Transverse colon (tissue), 4 donors: ENCODE measurements around the gene TBX6. TPM values are rescaled to one million over a fixed set of nuclear protein-coding genes. Genes with fewer than 3 reads are reported as not detected.
"Not testable (repeated sequence)": the region's sequence is repeated elsewhere in the genome, so short reads cannot be mapped to it uniquely, and the experiment has no call there.

Experiments
- DNase-seq: peaks from one replicate; pipeline ENCODE4 v3.0.0-alpha.2; 2019
- H3K27ac ChIP-seq, 4 donors: fragments of 200-600 bp; sonication (generic); 2 replicates each; pipeline ENCODE4 v1.5.1; 2016 to 2018; ENCODE audit warnings: inconsistent platforms in 4 of 4
- H3K27me3 ChIP-seq: fragments of 200-600 bp; sonication (generic); 2 replicates; pipeline ENCODE4 v1.5.1; 2017; ENCODE audit warnings: inconsistent platforms
- H3K36me3 ChIP-seq, 4 donors: fragments of 200-600 bp; sonication (generic); 2 replicates each; pipeline ENCODE4 v1.5.1; 2017 to 2019; ENCODE audit warnings: inconsistent platforms in 4 of 4
- H3K4me1 ChIP-seq, 4 donors: fragments of 200-600 bp; sonication (generic); 2 replicates each; pipeline ENCODE4 v1.5.1; 2017 to 2020; ENCODE audit warnings: inconsistent platforms in 4 of 4
- H3K4me3 ChIP-seq, 4 donors: fragments of 200-600 bp; sonication (generic); 1 replicate in 1 of 4; 2 replicates in 3 of 4; pipeline versions ENCODE4 v1.5.1 to v1.6.1; 2017 to 2019; ENCODE audit warnings: inconsistent platforms in 4 of 4
- H3K9me3 ChIP-seq, 2 donors: fragments of 200-600 bp; sonication (generic); 2 replicates each; pipeline ENCODE4 v1.5.1; 2017 to 2019; ENCODE audit warnings: inconsistent platforms in 2 of 2
- EP300 ChIP-seq: sonication (generic); formaldehyde crosslinking; IDR thresholded peaks from one replicate; pipeline ENCODE4 v1.6.1; 2017; ENCODE audit warnings: antibody characterized with exemption, low read depth
- POLR2A ChIP-seq: fragments of 450-650 bp; IDR thresholded peaks from one replicate; pipeline ENCODE4 v1.6.1; 2016; ENCODE audit warnings: antibody characterized with exemption, mild to moderate bottlenecking, moderate library complexity
- POLR2AphosphoS5 ChIP-seq, 3 donors: sonication (generic); formaldehyde crosslinking; IDR thresholded peaks; one replicate each; pipeline ENCODE4 v1.6.1; 2016; ENCODE audit warnings: antibody characterized with exemption in 3 of 3
- WGBS, 2 donors: methylation state at CpG; one replicate each; pipeline ENCODE4 v1.1.5; 2018; ENCODE audit warnings: low coverage in 1 of 2; 5-methylcytosine and 5-hydroxymethylcytosine counted together
- in situ Hi-C, 4 donors: fragments of 200-750 bp; cut with MboI; loops; one replicate each; pipeline versions ENCODE4 v1.15.0 to v1.15.1; 2017; ENCODE audit warnings: low sequenced_read_pairs in 3 of 4, low pct_ligation_motif_present in 1 of 4, low pct_unique_long_range_greater_than_20kb in 1 of 4
- intact Hi-C: fragments of 100-400 bp; cut with DNase I; formaldehyde crosslinking; loops from one replicate; pipeline ENCODE4 v1.15.1; 2023; ENCODE audit warnings: low total_unique reads
- total RNA-seq, 4 donors: library from RNA; depleted of rRNA; stranded (reverse); fragments of >200 nt; gene quantifications; one replicate each; pipeline ENCODE4 v1.1.0, GENCODE V29; 2016
- TF ChIP-seq, protein P1 (sequence below), 5 experiments: fragments of 200-600 bp in 3 of 5; fragments of 450-650 bp in 2 of 5; sonication (generic) in 3 of 5; IDR thresholded peaks; 1 replicate in 2 of 5; 2 replicates in 3 of 5; pipeline ENCODE4 v1.5.1; 2016 to 2017; ENCODE audit warnings: antibody characterized with exemption in 5 of 5, inconsistent platforms in 3 of 5, mild to moderate bottlenecking in 2 of 5, moderate library complexity in 1 of 5

Gene TBX6
- total RNA-seq, 4 donors from 2014 or later: 0.82 to 2.2 TPM; not detected in 2

DNA sequence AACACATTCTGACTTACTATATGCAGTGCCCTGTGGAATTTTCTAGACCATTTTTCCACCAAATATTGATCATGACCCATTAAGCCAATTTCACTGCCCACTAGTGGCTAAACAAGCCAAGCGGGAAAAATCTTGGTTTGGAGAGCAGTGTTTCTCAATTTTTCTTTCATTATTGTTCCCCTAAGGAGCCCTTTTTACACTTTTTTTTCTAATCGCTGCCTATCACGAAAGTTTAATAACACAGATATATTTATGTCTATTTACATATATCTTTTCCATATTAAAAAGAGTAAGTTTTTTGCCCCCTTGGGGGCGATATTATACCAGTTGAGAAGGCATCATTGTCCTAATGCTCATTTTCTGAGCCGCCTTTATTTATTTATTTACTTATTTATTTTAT is 49.9 kb downstream of the TBX6 start:
- intact Hi-C loops: no loop called here
- TF ChIP-seq EP300 (no peak), POLR2AphosphoS5 (IDR thresholded peaks at IDR 0.05) (no peak), POLR2A (no peak)
- TF ChIP-seq, protein P1, sequence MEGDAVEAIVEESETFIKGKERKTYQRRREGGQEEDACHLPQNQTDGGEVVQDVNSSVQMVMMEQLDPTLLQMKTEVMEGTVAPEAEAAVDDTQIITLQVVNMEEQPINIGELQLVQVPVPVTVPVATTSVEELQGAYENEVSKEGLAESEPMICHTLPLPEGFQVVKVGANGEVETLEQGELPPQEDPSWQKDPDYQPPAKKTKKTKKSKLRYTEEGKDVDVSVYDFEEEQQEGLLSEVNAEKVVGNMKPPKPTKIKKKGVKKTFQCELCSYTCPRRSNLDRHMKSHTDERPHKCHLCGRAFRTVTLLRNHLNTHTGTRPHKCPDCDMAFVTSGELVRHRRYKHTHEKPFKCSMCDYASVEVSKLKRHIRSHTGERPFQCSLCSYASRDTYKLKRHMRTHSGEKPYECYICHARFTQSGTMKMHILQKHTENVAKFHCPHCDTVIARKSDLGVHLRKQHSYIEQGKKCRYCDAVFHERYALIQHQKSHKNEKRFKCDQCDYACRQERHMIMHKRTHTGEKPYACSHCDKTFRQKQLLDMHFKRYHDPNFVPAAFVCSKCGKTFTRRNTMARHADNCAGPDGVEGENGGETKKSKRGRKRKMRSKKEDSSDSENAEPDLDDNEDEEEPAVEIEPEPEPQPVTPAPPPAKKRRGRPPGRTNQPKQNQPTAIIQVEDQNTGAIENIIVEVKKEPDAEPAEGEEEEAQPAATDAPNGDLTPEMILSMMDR (IDR thresholded peaks at IDR 0.05): peak in 3 of 5 experiments; percentile 31 to 48 (median 36)
- DNase-seq: no peak
- H3K4me1 ChIP-seq: no peaks in the 10 kb centered on the region
- no peak overlapping the region for H3K4me3 ChIP-seq
- no peaks in the 10 kb centered on the region for H3K36me3 ChIP-seq
- WGBS, 2 donors: 14 to 19% methylated on average over 4 to 5 of the region's 5 CpGs
- H3K9me3 ChIP-seq: no peaks in the 10 kb centered on the region
- no peak overlapping the region for H3K27ac ChIP-seq
- in situ Hi-C loops: loop anchor here in 1 of 4 donors (25.0 kb wide), 1 partner anchor 155 kb away; the partner anchor contains the start of gene SEZ6L2
- H3K27me3 ChIP-seq: peaks cover 34% of the 10 kb centered on the region

DNA sequence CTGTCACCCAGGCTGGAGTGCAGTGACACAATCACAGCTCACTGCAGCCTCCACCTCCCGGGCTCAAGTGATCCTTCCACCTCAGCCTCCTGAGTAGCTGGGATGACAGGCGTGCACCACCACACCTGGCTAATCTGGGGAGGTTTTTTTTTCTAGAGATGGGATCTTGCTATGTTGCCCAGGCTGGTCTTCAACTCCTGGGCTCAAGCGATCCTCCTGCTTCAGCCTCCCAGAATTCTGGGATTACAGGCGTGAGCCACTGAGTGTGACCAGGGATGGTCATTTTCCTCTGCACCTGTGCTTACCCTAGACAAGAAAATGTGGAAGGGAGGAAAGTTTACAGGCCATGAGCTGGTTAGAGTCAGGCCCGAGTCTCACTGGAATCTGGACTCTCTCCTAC is 51.0 kb downstream of the TBX6 start:
- H3K27ac ChIP-seq, DNase-seq, H3K4me3 ChIP-seq, H3K4me1 ChIP-seq, H3K36me3 ChIP-seq, H3K9me3 ChIP-seq, intact Hi-C loops: not testable (repeated sequence)
- H3K27me3 ChIP-seq: peaks cover 40% of the 10 kb centered on the region
- WGBS, 2 donors: 29 to 87% methylated on average over 1 to 5 of the region's 5 CpGs
- in situ Hi-C loops: loop anchor here in 1 of 4 donors (25.0 kb wide), 1 partner anchor 153 kb away; the partner anchor contains the start of gene SEZ6L2

DNA sequence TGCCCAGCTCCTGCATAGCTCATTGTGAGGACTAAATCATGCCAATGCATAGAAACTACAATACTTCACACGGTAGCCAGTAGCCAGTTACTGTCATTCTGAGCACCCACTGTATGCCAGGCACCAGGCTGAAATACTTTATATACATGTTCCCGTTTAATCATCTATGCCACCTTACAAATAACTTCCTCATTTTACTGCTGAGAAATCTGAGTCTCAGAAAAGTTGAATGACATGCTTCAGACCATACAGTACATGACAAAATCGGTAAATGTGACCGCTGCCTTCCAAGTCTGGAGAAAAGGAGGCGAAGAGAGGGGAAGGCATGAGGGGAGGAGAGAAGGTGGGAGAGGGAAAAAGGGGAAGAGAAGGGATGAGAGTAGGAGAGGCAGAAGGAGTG is 51.5 kb downstream of the TBX6 start:
- Histone ChIP-seq H3K36me3 (no peaks in the 10 kb centered on the region), H3K4me1 (no peaks in the 10 kb centered on the region), H3K9me3 (no peaks in the 10 kb centered on the region), H3K4me3 (no peak overlapping the region), H3K27me3 (peaks cover 45% of the 10 kb centered on the region), H3K27ac (no peak overlapping the region)
- in situ Hi-C loops (loop anchor here in 1 of 4 donors (25.0 kb wide), 1 partner anchor 153 kb away; the partner anchor contains the start of gene SEZ6L2), intact Hi-C loops (no loop called here)
- no peak for TF ChIP-seq POLR2A
- no peak for TF ChIP-seq EP300
- TF ChIP-seq POLR2AphosphoS5 (IDR thresholded peaks at IDR 0.05): no peak
- TF ChIP-seq, protein P1 (IDR thresholded peaks at IDR 0.05): no peak
- WGBS, 2 donors: 55 to 77% methylated on average over 3 to 5 of the region's 5 CpGs
- no peak for DNase-seq

Other genes starting within 250 kb of the TBX6 start
- gene CDIPT, start 228.7 kb downstream of the TBX6 start, total RNA-seq: 100 to 1,000 TPM in 1 of 4 donors, 10 to 100 TPM in 3; 58.5 to 139 (median 94.5) TPM
- gene SEZ6L2, start 192.4 kb downstream of the TBX6 start, total RNA-seq: 1 to 10 TPM; 2.0 to 9.7 (median 6.3) TPM
- gene ASPHD1, start 191.4 kb downstream of the TBX6 start, total RNA-seq: 1 to 10 TPM in 2 of 4 donors, under 1 TPM in 1, not detected in 1; 0.40 to 1.2 (median 1.1) TPM
- 100 to 1,000 TPM in 1 of 4 donors, 10 to 100 TPM in 3; 40.3 to 110 (median 57.4) TPM for gene KCTD13, start 165.7 kb downstream of the TBX6 start, total RNA-seq
- 100 to 1,000 TPM; 149 to 210 (median 158) TPM for gene TMEM219, start 129.8 kb downstream of the TBX6 start, total RNA-seq
- 100 to 1,000 TPM in 1 of 4 donors, 10 to 100 TPM in 3; 54.6 to 103 (median 68.1) TPM for gene TAOK2, start 118.1 kb downstream of the TBX6 start, total RNA-seq
- 10 to 100 TPM in 2 of 4 donors, 1 to 10 TPM in 2; 1.8 to 11.7 (median 8.8) TPM for gene HIRIP3, start 96.3 kb downstream of the TBX6 start, total RNA-seq
- gene INO80E, start 95.7 kb downstream of the TBX6 start, total RNA-seq: 10 to 100 TPM; 65.6 to 94.3 (median 73.0) TPM
- 10 to 100 TPM in 1 of 4 donors, 1 to 10 TPM in 3; 7.2 to 28.8 (median 9.7) TPM for gene DOC2A, start 80.9 kb downstream of the TBX6 start, total RNA-seq
- gene C16orf92, start 68.7 kb downstream of the TBX6 start, total RNA-seq: not detected
- not detected for gene TLCD3B, start 60.7 kb downstream of the TBX6 start, total RNA-seq
- gene ALDOA, start 26.2 kb downstream of the TBX6 start, total RNA-seq: 1,000 to 10,000 TPM in 2 of 4 donors, 100 to 1,000 TPM in 2; 778 to 1,392 (median 1,174) TPM
- 10 to 100 TPM; 17.7 to 92.3 (median 74.3) TPM for gene PPP4C, start 15.9 kb downstream of the TBX6 start, total RNA-seq
- 100 to 1,000 TPM in 3 of 4 donors, 10 to 100 TPM in 1; 90.8 to 154 (median 125) TPM for gene YPEL3, start 4.3 kb upstream of the TBX6 start, total RNA-seq
- 10 to 100 TPM in 3 of 4 donors, 1 to 10 TPM in 1; 9.4 to 33.3 (median 30.4) TPM for gene GDPD3, start 21.6 kb upstream of the TBX6 start, total RNA-seq
- gene MAPK3, start 31.3 kb upstream of the TBX6 start, total RNA-seq: 100 to 1,000 TPM; 226 to 448 (median 244) TPM
- 10 to 100 TPM in 3 of 4 donors, 1 to 10 TPM in 1; 5.6 to 30.2 (median 24.0) TPM for gene CORO1A, start 91.7 kb upstream of the TBX6 start, total RNA-seq
- gene BOLA2B, start 101.7 kb upstream of the TBX6 start, total RNA-seq: 1,000 to 10,000 TPM in 1 of 4 donors, 100 to 1,000 TPM in 2, 10 to 100 TPM in 1; 39.6 to 1,391 (median 605) TPM
- 100 to 1,000 TPM; 118 to 327 (median 158) TPM for gene SLX1A, start 102.0 kb upstream of the TBX6 start, total RNA-seq
- gene SULT1A3, start 107.3 kb upstream of the TBX6 start, total RNA-seq: 100 to 1,000 TPM in 1 of 4 donors, 10 to 100 TPM in 3; 55.4 to 864 (median 58.7) TPM
- gene NPIPB13, start 156.6 kb upstream of the TBX6 start, total RNA-seq: 1 to 10 TPM; 2.4 to 6.4 (median 5.2) TPM